Trophoblast cell (in vitro differentiated cells and primary cell): Measurements from ENCODE around the gene NDUFS3.

ENCODE experiments used
- DNase-seq, 2 donors: peaks; one replicate each; pipeline ENCODE4 v3.0.0-alpha.2; 2016
- H2AFZ ChIP-seq: 2 replicates; pipeline ENCODE4 v1.6.1; 2013; ENCODE audit warnings: low read length, moderate library complexity, mild to moderate bottlenecking; ENCODE audit not compliant: insufficient read depth, poor library complexity
- H2AK5ac ChIP-seq: 2 replicates; pipeline ENCODE4 v1.6.1; 2013; ENCODE audit warnings: mild to moderate bottlenecking, low read length
- H2BK120ac ChIP-seq: 2 replicates; pipeline ENCODE4 v1.6.1; 2013; ENCODE audit warnings: low read length, mild to moderate bottlenecking, moderate library complexity; ENCODE audit not compliant: insufficient read depth, poor library complexity
- H2BK12ac ChIP-seq: 2 replicates; pipeline ENCODE4 v1.6.1; 2013; ENCODE audit warnings: mild to moderate bottlenecking, low read length, moderate library complexity
- H2BK5ac ChIP-seq: 2 replicates; pipeline ENCODE4 v1.6.1; 2013; ENCODE audit warnings: low read length, low read depth, moderate library complexity, mild to moderate bottlenecking; ENCODE audit not compliant: poor library complexity
- H3K14ac ChIP-seq: 2 replicates; pipeline ENCODE4 v1.6.1; 2013; ENCODE audit warnings: mild to moderate bottlenecking, low read length
- H3K18ac ChIP-seq: 2 replicates; pipeline ENCODE4 v1.6.1; 2013; ENCODE audit warnings: mild to moderate bottlenecking, low read length
- H3K23ac ChIP-seq: 2 replicates; pipeline ENCODE4 v1.6.1; 2013; ENCODE audit warnings: low read length
- H3K27ac ChIP-seq: 2 replicates; pipeline ENCODE4 v1.5.1; 2013; ENCODE audit warnings: low read depth, mild to moderate bottlenecking, inconsistent platforms, low read length, moderate library complexity
- H3K27me3 ChIP-seq: 2 replicates; pipeline ENCODE4 v1.6.1; 2013; ENCODE audit warnings: inconsistent platforms, mild to moderate bottlenecking, low read length, moderate library complexity; ENCODE audit not compliant: insufficient read depth
- H3K36me3 ChIP-seq, 2 experiments: 1 replicate in 1 of 2; 2 replicates in 1 of 2; pipeline ENCODE4 v1.6.1; 2013; ENCODE audit warnings: low read length in 2 of 2, mild to moderate bottlenecking in 2 of 2, moderate library complexity in 1 of 2; ENCODE audit not compliant: insufficient read depth in 2 of 2, control insufficient read depth in 1 of 2
- H3K4ac ChIP-seq: 2 replicates; pipeline ENCODE4 v1.6.1; 2013; ENCODE audit warnings: low read depth, mild to moderate bottlenecking, low read length, moderate library complexity
- H3K4me1 ChIP-seq, 2 experiments: 1 replicate in 1 of 2; 2 replicates in 1 of 2; pipeline ENCODE4 v1.6.1; 2013; ENCODE audit warnings: low read length in 2 of 2, mild to moderate bottlenecking in 2 of 2, moderate library complexity in 1 of 2; ENCODE audit not compliant: insufficient read depth in 2 of 2, control insufficient read depth in 1 of 2
- H3K4me2 ChIP-seq: 2 replicates; pipeline ENCODE4 v1.6.1; 2013; ENCODE audit warnings: inconsistent platforms, mild to moderate bottlenecking, low read length, moderate library complexity
- H3K4me3 ChIP-seq: 2 replicates; pipeline ENCODE4 v1.5.1; 2013; ENCODE audit warnings: mild to moderate bottlenecking, low read depth, low read length, inconsistent platforms
- H3K79me1 ChIP-seq: one replicate; pipeline ENCODE4 v1.6.1; 2013; ENCODE audit warnings: low read length
- H3K79me2 ChIP-seq: 2 replicates; pipeline ENCODE4 v1.6.1; 2013; ENCODE audit warnings: low read length, mild to moderate bottlenecking; ENCODE audit not compliant: control insufficient read depth, insufficient read depth, poor library complexity
- H3K9ac ChIP-seq: 2 replicates; pipeline ENCODE4 v1.6.1; 2013; ENCODE audit warnings: mild to moderate bottlenecking, low read length
- H3K9me3 ChIP-seq: 2 replicates; pipeline ENCODE4 v1.6.1; 2013; ENCODE audit warnings: low read depth, mild to moderate bottlenecking, control low read depth, inconsistent platforms, low read length; ENCODE audit not compliant: insufficient read depth
- H4K12ac ChIP-seq: 2 replicates; pipeline ENCODE4 v1.6.1; 2013; ENCODE audit warnings: low read depth, mild to moderate bottlenecking, low read length, moderate library complexity
- H4K8ac ChIP-seq: 2 replicates; pipeline ENCODE4 v1.6.1; 2013; ENCODE audit warnings: low read depth, mild to moderate bottlenecking, low read length, moderate library complexity
- H4K91ac ChIP-seq: one replicate; pipeline ENCODE4 v1.6.1; 2013; ENCODE audit warnings: low read depth, mild to moderate bottlenecking, low read length, moderate library complexity
- WGBS: extraction: QIAGEN DNeasy Blood & Tissue Kit; methylation state at CpG from one replicate; pipeline ENCODE4 v1.1.7; 2013; ENCODE audit warnings: missing lambda C conversion rate; ENCODE audit not compliant: insufficient read length, insufficient coverage; ENCODE audit errors: extremely low coverage; 5-methylcytosine and 5-hydroxymethylcytosine counted together

Gene NDUFS3

GRCh38 chr11:47571357-47571729 is 7.5 kb upstream of the NDUFS3 start:
- Histone ChIP-seq H4K12ac (no peak overlapping the region), H3K4ac (no peak overlapping the region), H3K27ac (no peak overlapping the region), H2AFZ (no peak overlapping the region), H3K18ac (no peak overlapping the region), H3K9me3 (peaks cover 3% of the 10 kb centered on the region), H2BK120ac (no peak overlapping the region), H3K79me1 (no peaks in the 10 kb centered on the region), H3K4me2 (no peak overlapping the region), H4K8ac (no peak overlapping the region), H2BK5ac (no peak overlapping the region), H2BK12ac (no peak overlapping the region), H3K14ac (no peak overlapping the region), H3K27me3 (no peaks in the 10 kb centered on the region), H3K9ac (no peak overlapping the region), H3K79me2 (no peaks in the 10 kb centered on the region), H2AK5ac (no peak overlapping the region), H3K23ac (no peak overlapping the region), H4K91ac (no peak overlapping the region), H3K4me3 (no peak overlapping the region), H3K4me1 (no peaks in the 10 kb centered on the region), H3K36me3 (peaks cover 26 to 37% of the 10 kb centered on the region in 2 experiments)
- no CpG with 5 or more reads among the region's 4 CpGs for WGBS
- DNase-seq: no peak

- Histone ChIP-seq H3K27me3 (no peaks in the 10 kb centered on the region), H2BK120ac (no peak overlapping the region), H2AK5ac (no peak overlapping the region), H4K12ac (no peak overlapping the region), H4K91ac (no peak overlapping the region), H3K27ac (no peak overlapping the region), H3K4ac (no peak overlapping the region), H4K8ac (no peak overlapping the region), H3K4me3 (no peak overlapping the region), H3K23ac (no peak overlapping the region), H3K36me3 (peaks cover 26 to 37% of the 10 kb centered on the region in 2 experiments), H3K18ac (no peak overlapping the region), H2AFZ (no peak overlapping the region), H3K79me1 (no peaks in the 10 kb centered on the region), H2BK12ac (no peak overlapping the region), H3K9me3 (peaks cover 3% of the 10 kb centered on the region), H3K9ac (no peak overlapping the region), H2BK5ac (no peak overlapping the region), H3K14ac (no peak overlapping the region), H3K4me2 (no peak overlapping the region), H3K4me1 (no peaks in the 10 kb centered on the region), H3K79me2 (no peaks in the 10 kb centered on the region)
- no peak for DNase-seq
- no CpG with 5 or more reads among the region's 1 CpG for WGBS
These were observed 7.0 kb upstream of the NDUFS3 start for GRCh38 chr11:47571895-47572294.

- Histone ChIP-seq H3K36me3 (peaks cover 26 to 41% of the 10 kb centered on the region in 2 experiments), H4K91ac (no peak overlapping the region), H3K4me3 (no peak overlapping the region), H2AFZ (no peak overlapping the region), H3K18ac (no peak overlapping the region), H3K9ac (no peak overlapping the region), H3K79me1 (no peaks in the 10 kb centered on the region), H4K8ac (no peak overlapping the region), H3K4me1 (peaks cover 0 to 2% of the 10 kb centered on the region in 2 experiments), H3K4me2 (no peak overlapping the region), H2AK5ac (no peak overlapping the region), H2BK5ac (no peak overlapping the region), H4K12ac (no peak overlapping the region), H3K14ac (no peak overlapping the region), H3K4ac (no peak overlapping the region), H2BK12ac (no peak overlapping the region), H2BK120ac (no peak overlapping the region), H3K27me3 (no peaks in the 10 kb centered on the region), H3K79me2 (no peaks in the 10 kb centered on the region), H3K27ac (no peak overlapping the region), H3K9me3 (peaks cover 3% of the 10 kb centered on the region), H3K23ac (no peak overlapping the region)
- WGBS: no CpG with 5 or more reads among the region's 8 CpGs
- no peak for DNase-seq
These were observed 6.1 kb upstream of the NDUFS3 start for GRCh38 chr11:47572715-47573255.

DNA sequence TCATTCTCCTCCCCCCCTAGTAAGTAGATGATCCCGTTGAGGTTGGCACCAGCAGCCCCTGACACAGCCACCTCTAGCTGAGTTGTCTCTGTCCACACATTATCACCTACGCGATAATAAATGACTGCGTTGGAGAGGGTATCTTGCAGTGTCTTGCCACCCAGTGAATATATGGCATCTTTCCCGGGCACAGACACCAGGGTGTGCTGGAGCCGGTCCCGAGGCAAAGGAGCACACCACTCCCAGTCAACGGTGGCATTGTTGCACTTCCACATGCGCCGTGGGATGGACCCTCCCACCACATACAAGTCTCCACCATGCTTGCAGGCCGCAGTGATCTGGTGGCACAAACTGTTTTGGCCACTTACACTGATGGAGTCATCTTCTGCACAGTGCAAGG is 5.6 kb upstream of the NDUFS3 start:
- no peak overlapping the region for H3K9ac ChIP-seq
- H2BK5ac ChIP-seq: no peak overlapping the region
- H3K4me1 ChIP-seq: peaks cover 0 to 4% of the 10 kb centered on the region in 2 experiments
- H3K36me3 ChIP-seq: peaks cover 26 to 42% of the 10 kb centered on the region in 2 experiments
- H3K9me3 ChIP-seq: peaks cover 3% of the 10 kb centered on the region
- no peak overlapping the region for H2BK12ac ChIP-seq
- H2BK120ac ChIP-seq: no peak overlapping the region
- no CpG with 5 or more reads among the region's 11 CpGs for WGBS
- no peak overlapping the region for H2AK5ac ChIP-seq
- no peak overlapping the region for H3K4me2 ChIP-seq
- H3K79me1 ChIP-seq: no peaks in the 10 kb centered on the region
- no peak overlapping the region for H4K8ac ChIP-seq
- no peak overlapping the region for H4K91ac ChIP-seq
- H2AFZ ChIP-seq: no peak overlapping the region
- no peak overlapping the region for H3K18ac ChIP-seq
- H3K27ac ChIP-seq: no peak overlapping the region
- peak overlapping the region; percentile 32 for H3K4me3 ChIP-seq
- no peak overlapping the region for H4K12ac ChIP-seq
- no peak for DNase-seq
- H3K79me2 ChIP-seq: no peaks in the 10 kb centered on the region
- H3K14ac ChIP-seq: no peak overlapping the region
- H3K27me3 ChIP-seq: no peaks in the 10 kb centered on the region
- no peak overlapping the region for H3K4ac ChIP-seq
- H3K23ac ChIP-seq: no peak overlapping the region
